Middle frontal gyrus (tissue), 1 donor: ENCODE measurements around the gene EOLA1.
"Not testable (repeated sequence)": the region's sequence is repeated elsewhere in the genome, so short reads cannot be mapped to it uniquely, and the experiment has no call there.

Experiments
- DNase-seq: peaks from one replicate; pipeline ENCODE4 v3.0.0-alpha.2; 2015; ENCODE audit warnings: low spot score; ENCODE audit errors: extremely low spot score

The EOLA1 gene

DNA sequence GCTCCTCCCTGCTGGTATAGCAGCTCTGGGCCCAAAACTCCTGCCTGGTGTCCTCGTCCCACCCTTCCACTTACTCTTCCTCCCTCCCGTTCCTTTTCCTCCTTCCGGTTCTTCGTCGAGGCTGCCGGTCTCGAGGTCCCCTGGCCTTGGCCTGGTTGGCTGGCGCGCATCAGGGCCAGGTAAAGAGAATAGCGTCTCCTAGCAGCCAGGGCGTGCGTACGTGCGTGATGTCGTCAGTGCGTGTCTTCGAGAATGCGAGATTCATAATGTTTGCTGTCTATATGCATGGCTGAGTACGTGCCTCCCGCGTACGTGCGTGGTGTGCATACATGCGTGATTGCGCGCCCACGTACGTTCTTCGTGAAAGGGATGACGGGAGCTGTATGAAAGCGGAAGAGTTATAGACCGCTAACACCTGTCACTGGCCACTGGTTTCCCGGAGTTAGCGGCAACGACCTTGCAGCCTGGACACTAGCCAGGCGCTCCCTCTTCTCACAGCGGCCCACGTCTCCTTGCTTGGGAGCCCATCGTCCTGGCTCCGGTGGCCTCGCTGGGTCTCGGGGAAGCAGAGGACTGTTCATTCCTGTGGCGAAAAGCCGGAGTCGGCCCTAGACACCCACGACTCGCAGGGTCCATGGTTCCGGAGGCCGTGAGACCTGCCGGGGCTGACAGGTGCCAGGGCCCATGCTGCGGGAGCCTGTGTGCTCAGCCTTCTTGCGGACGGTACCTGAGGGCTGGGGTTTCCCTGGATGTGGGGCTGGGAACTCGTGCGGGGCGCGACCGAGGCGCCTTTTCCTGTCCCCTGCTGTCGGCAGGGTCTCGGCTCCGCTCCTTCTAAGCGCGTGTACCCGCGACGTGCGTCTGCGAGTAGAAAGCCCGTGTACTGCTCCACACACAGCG, at the start of gene EOLA1:
Gene EOLA1 (plus strand): TSS at position 392 of the 900 bp plus-strand sequence. CDS start 4,619 bp downstream, outside the sequence.
- peak; percentile 73 for DNase-seq

DNA sequence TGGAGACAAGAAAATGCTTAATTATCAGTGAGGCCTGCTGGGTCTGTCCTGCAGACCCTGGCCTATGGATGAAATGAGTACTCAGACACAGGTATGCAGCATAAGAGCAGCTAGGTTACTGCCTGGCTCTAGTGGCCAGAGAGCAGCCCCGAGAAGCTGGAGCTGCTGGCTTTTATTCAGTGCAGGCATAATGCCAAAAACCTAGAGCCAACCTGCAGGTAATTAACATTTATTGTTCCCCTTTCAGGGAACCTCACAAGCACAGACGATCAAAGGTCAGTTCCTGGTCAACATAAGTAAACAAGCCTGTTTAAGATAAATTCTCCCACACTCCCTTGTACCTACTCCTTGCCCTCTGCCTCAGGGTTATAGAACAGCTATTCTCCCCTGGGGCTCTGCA, 49.0 kb upstream of the EOLA1 start:
- DNase-seq, result no peak

DNA sequence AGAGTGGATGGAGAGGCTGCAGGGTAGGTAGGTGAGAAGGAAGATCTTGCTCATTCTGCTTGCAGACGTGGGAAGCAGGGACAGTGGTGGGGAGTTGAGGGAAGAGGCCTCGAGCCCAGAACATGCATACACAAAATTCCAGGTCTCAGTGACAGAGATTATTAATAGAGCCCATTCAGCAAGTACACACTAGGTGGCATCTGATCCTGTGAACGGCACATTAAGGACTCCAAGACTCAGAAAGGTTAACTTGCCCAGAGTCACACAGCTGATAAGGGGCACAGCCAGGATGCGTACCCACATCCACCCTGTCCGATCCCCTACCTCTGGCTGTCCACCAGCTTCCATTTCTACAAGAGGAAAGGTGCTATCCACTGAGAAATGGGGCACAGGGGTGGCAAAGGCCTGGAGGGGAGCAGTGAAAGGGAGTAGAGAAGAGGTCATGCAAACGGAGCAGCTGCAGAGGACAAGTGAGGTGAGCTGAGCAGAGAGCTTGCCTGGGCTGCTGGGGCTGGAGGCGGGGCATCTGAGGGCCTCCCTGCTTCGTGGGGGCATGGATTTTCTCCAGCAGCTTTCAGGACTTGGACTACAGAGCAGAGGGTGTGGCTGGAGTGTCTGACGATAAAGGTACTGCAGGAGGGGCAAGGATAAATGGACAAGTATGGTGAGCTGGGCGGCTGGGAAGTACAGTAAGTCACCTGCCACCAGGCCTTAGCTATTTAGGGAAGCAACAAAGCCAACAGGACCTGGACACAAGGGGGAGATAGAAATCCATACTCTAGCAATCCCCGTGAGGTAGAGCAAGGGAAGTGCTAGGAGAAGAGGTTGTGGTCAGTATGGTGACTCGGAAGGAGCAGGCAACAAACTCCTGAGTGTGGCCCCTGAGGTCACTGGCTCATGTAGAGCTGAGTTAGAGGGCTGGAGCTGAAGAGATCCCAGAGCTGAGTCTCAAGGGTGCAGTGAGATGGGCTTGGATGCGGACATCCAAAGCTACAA, 46.9 kb upstream of the EOLA1 start:
- no peak for DNase-seq

DNA sequence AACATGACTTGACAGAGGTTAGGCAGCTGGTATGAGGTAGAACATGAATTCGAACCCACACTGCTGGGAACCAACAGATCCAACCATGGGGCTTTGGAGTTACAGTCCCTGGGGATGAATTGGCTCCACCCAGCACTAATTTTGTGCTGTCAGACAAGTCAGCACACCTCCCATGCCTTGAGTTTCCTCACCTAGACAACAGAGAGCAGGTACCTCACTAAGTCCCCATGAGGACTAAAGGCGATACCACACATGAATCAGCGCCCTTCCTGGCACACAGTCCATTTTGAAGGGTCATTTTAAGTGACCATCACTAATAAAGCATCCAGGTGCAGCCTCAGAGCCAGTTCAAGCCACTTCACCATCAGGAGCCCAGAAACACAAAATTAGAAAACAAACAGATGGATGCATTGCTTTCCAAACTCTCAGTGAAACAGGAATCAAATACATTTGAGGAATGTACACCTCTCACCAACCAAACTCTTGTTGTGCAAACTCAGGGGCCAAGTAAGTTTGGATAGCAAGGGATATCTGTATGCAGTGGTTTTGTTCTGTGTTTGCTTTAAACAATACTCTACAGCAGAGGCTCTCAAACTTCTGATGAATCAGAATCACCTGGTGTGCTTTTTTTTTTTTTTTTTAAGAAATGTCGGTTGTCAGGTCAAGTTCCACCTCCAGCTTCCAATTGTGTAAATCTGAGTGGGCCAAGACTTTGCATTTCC, 45.8 kb upstream of the EOLA1 start:
- DNase-seq, result no peak

DNA sequence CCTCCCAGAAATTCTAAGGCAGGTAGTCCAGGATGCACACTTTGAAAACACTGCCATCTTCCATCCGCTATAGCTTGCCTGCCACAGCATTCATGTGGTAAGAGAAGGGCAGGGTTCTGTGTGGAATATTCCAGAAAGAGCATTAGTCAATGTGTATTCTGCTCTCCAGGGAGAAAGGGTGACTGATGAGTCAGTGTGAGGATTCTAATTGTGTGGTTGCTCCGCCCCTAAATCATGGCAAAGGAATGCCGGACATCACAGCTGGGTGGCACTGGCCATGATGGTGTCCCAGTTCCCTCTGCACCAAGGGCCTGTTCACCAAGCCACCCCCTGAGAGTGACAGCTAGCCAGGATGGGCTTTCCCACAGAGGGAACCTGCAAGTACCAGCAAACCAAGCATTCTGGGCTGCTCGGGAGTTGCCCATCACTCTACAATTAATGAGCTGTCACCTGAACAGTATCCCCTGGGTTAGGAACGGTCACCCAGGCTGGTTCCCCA, 45.2 kb upstream of the EOLA1 start:
- no peak for DNase-seq

DNA sequence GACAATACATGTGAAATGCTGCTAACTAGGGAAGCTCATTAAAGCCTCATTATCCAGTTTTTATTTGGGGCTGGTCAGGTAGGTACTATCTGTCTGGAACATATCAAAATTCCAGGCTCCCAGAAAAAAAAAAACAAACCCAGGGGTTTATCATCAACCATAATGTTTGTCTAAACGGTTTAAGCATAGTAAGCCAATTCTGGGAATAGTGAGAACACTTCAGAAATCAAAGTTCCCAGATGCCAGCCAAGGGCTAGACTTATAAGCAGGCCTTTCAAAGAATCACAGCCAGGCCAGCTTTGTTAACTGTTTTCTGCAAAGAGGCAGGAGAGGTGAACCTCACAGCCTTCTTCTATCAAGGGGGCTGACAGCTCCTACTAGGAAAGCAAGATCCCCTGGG, 43.8 kb upstream of the EOLA1 start:
- DNase-seq, result no peak

DNA sequence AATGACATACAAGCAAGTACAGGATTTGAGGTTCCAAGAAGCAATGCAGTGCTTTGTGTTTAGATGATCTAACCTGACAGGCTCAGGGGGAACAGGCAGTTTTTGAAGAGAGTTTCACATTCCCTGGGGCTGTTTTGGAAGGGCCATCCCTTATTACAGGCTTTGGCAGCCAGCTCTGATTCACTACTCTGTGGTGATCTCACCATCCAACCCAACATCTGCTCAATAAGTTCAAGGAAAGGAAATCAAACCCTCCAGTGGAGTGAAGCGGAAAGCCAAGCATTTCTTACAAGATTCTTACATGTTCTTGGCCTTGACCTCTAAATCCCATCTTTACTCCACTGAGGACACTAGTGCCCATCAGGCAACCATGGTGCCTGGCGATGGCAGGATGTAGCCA, 43.2 kb upstream of the EOLA1 start:
- no peak for DNase-seq

- DNase-seq, result no peak
These were observed 42.0 kb upstream of the EOLA1 start for GRCh38 chrX:149498767-149499166.

DNA sequence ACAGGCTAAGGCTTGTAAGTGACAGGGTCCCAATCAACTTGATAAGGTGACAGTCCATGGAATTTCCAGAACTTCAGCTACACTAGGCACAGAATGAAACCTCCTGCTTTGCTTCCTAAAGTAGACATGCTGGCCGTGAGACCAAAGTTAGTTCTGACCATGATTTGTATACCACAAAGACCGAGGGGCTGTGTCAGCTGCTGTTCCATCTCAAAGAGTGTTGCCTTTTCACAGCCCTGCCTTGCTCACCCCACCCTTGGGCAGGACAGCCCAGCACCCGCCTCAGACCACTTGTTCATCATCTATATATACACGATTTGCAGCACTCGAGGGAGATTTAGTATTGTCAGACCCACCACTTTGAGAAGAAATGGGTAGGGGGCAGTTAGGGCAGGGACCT, 41.0 kb upstream of the EOLA1 start:
- no peak for DNase-seq

- not testable (repeated sequence) for DNase-seq
These were observed 37.9 kb upstream of the EOLA1 start for GRCh38 chrX:149502923-149503322.

DNA sequence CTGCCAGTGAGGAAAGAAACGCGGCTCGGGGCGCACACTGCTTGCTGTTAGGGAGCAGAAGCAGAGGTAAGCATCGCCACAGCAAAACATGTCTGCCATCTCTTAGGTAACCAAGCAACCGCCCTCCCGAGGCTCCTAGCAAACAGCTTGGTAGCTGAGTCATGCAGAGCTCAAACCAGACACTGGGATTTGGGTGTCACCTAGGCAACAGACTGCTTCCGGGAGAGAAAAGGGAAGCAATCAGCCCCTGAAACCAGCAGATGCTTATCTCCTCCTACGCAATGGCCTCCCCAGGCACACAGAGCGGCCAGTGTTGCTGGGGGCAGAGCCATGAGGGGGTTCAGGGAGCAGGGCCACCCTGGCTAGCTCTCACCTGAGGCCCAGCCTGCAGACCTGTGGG, 37.4 kb upstream of the EOLA1 start:
- not testable (repeated sequence) for DNase-seq

DNA sequence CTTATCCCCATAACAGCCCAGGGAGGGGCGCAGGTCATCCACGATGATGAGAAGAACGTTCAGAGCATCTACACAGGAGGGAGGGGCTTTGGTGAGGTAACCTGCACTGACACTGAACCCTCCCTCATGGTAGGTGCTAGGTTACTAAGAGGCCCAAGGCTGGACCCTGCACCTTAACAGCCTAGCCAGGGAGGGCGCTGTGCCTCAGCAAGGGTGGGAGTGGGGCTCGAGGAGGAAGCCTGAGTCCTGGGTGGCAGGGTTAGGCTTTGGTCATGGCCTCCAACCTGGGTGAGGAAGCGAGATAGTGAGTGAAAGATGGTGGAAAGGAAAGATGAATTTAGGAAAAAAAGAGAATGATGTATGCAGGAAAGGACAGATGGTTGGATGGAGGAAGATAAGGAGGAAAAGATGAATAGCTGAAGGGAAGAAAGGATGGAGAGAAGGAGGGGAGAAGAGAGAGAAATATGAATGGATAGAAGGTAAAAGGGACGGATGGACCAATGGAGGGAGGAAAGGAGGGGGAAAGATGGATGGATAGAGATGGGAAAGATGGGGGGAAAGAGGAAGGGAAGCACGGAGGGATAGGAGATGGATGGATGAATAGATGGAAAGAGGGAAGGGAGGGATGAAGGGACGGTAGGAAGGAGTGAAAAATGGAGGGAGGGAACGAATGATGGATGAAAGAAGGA, 36.4 kb upstream of the EOLA1 start:
- DNase-seq, result no peak

DNA sequence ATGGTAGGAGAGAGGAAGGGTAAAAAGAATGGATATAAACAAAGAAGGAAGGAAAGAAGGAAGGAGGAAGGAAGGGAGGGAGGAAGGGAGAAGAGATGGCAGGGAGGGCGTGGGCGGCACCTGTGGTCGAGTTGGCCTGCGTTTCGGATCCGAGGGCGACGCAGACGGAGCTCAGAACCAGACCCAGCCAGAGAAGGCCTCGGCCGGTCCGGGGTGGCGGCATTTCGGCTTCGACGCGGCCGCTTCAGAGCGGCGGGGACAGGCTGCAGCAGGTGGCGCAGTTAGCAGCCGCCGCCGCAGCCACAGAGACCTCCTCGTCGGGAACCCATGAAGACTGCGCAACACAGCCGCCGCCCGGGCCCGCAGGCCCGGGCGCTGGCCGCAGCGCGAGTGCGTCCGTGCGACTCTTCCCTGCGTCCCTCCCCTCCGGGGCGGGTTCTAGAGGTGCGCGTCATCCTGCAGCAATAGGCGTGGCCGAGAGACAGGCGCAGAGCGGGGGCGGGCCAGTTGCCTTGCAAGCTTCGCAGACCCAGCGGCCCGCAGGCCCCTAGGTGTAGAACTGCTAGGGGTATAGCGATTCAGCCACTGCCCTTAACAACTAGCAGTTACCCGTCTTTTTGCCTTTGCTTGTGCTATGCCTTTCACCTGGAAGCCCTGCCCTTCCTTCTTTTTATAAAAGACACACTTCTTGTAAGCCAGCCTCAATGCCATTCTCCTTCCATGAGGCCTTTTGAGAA, 35.7 kb upstream of the EOLA1 start, which contains the start of gene IDS:
Gene IDS (minus strand): TSS at position 392 of the 737 bp plus-strand sequence. CDS start 169 bp downstream, at position 223.
- peak; percentile 74 for DNase-seq

DNA sequence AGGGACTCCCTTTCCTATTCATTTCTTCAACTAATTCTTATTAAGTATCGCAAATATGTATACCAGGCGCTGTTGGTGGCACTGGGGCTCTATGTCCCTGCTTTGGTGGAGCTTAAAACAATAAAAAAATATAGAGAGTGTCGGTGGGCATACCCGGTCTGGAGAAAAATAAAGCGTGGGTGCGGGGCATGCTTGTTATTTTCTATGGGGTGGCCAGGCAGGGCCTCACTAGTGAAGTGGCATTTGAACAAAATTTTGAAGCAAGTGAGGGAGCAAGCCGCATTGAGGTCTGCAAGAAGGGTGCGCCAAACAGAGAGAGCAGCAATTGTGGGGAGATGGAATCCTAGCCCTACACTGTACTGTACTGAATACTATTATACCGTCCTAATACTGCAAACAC, 35.1 kb upstream of the EOLA1 start:
- no peak for DNase-seq

GRCh38 chrX:149506349-149506748, 34.5 kb upstream of the EOLA1 start:
- no peak for DNase-seq

DNA sequence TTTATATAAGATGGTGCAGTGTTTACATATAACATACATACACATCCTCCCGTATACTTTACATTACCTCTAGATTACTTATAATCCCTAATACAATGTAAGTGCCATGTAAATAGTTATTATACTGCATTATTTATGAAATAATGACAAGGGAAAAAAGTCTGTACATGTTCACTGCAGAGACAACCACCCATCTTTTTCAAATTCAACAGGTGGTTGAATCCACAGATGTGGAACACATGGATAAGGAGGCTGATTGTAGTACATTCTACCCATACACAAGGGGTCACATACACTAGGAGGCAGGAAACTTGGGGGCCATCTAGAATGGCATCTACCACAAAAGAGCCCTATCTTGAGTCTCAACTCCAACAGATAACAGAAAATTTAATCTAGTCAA, 32.3 kb upstream of the EOLA1 start:
- no peak for DNase-seq

DNA sequence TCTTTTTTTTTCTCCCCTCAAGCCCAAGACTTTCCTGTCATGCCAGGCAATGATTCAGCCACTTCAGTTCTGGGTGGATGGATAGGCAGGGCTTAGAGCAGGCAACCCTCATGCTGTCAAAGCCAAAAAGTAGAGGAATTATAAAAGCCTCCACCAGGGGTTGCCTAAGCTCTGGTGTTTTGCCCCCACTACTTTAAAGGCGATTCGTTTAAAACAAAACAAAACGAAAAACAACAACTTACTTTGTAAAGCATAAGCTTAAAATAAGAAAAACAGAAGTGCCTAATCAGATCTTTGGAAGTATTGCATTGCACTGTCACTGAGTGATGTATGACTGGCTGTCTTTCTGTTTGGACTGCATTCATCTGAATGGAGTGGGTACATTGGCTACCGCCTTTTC, 30.4 kb upstream of the EOLA1 start:
- DNase-seq, result no peak

DNA sequence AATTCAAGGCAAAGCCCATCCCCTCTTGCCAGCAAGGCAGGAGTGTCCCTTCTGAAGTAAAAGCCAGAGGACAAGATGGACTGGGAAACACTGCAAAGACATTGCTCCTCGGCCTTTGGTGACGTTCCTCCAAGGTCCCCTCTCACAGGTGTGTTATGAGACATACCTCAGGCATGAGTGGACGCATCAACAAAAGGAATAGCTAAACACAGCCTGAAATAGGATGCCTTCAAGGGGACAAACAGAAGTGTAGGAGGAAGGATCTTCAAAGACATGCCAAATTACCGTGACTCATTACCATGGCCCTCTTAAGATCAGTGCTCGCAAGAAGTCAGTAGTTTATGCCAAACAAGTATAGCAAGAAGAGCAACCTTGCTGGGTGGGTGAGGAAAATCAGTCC, 29.7 kb upstream of the EOLA1 start:
- DNase-seq, result no peak

DNA sequence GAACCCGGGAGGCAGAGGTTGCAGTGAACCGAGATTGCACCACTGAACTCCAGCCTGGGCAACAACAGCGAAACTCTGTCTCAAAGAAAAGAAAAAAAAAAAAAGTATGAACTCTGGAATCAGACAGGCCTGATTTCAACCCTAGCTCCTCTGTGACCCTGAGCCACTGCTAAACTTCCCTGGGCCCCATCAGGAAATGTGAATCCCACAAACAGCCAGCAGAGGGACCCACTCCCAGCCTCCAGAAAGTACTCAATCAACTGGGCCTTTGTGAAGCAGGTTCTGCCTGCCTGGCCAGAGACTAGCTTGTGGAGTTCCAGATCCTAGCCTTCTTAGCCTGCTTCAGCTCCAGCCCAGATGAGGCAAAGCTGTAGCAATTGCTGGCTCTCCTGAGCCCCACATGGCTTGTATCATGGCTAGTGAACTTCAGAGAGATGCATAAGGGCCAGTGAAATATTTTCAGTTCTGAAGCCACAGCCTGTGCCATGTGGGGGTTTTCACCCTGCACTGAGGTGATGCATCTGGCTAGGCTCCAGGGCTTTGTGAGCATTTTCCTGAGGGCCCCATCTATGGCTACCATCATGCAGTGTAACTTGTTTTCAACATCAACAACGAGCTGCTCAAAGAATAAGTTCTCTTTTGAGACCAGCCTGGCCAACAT, 28.5 kb upstream of the EOLA1 start:
- DNase-seq, result peak; percentile 6
